Measurements from ENCODE around the gene FGFR1OP2.

FGFR1OP2 gene

DNA sequence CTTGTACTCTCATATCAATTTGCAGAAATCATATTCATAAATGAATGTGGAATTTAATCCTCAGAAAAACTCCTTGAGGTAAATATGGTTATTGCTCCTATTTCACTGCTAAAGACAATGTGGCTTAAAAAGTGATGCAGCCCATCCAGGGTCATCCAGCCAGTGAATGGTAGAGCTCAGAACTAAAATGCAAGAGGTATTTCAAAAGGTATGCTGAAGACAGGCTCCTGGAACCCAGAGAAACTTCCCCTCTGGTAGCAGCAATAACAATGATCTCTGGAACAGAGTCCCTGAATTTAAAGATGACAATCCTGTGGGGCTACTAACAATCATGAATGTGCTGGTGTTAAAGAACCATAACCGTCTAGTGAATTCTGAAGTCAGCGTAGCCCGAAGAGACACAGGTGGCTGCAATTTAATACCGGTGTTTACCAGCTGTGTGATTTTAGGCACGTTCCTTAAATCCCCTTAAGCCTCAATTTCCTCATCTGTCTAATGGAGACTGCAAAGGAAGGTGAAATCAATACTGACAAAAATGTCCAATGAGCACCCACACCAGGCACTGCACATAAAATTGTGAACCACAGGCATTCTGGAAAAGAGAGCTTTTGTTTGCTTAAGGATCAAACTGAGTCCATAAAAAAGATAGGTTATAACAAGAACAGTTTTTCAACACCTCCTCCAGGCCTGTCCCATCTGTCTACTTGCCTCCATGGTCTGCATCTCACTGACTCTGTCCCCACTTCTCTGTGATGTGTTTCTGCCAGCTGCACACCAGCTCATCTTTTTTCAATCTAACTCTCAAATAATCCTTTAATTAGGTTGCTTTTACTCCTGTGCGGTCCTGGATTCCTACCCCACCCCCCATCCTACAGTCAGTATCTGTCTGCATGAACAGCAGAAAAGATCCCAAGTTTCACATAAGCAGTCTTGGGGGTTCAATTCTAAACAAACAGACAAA, 65.4 kb downstream of the FGFR1OP2 start:
- no peak for DNase-seq (ENCODE audit: low read depth in 2 of 2)

DNA sequence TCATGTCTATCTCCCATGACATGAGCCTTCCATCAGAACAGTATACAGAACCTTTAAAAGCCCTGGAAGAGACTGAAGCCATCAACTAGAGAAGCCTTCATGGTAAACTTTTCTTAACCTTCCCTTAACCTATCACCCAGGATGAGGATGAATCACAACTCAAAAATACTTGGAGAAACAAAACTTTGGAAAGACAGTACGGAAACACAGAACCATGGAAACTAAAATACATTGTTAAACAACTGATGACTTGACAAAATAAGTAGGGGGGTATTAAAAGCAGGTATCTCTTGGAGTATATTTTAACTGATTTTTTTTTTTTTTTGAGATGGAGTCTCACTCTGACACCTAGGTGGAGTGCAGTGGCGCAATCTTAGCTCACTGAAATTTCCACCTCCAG, 67.2 kb downstream of the FGFR1OP2 start:
- no peak for DNase-seq (ENCODE audit: low read depth in 2 of 2)

- DNase-seq (ENCODE audit: low read depth in 2 of 2), result no peak
Measured at GRCh38 chr12:27006797-27007467, 68.7 kb downstream of the FGFR1OP2 start.

DNA sequence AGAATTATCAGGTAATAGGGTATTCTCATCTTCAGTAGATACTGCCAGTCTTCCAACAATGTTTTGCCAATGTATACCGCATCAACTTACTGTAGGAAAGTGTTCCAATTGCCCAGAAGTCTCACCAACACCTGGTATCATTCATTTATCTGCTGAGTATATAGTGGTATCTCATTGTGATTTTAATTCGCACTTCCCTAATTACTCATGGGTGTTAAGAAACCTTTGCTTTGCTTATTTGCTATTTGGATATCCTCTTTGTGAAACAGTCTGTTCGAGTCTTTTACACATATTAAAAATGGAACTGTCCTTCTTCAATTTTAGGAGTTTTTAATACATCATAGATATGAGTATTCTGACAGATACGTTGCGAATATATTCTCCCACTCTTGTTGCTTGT, 69.8 kb downstream of the FGFR1OP2 start:
- DNase-seq (ENCODE audit: low read depth in 2 of 2), result no peak

GRCh38 chr12:27009881-27010301, 71.6 kb downstream of the FGFR1OP2 start:
- no peak for DNase-seq (ENCODE audit: low read depth in 2 of 2)

DNA sequence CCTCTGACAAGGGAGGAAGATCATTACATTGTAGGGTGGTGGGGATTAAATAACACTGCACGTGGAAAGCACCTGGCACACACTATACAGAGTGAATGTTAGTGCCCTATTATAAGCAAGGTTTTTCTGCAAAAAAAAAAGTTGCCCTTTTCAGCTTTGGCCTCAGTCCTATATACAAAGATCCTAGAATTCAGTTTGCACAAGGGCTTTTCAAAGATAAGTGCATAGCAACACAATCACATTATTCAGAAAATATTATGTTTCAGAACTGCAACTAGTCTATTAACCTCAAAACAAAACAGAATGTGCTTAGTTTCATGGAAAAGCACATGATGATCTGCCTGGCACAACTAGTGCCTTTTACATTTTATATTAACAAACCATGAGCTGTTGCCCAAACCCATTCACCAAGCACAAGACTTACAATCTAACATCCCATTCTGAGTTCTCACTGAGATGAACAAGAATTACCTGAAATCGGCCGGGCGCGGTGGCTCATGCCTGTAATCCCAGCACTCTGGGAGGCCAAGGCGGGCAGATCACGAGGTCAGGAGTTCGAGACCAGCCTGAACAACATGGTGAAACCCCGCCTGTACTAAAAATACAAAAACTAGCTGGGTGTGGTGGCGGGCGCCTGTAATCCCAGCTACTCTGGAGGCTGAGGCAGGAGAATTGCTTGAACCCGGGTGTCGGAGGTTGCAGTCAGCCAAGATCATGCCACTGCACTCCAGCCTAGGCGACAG, 74.1 kb downstream of the FGFR1OP2 start:
- DNase-seq (ENCODE audit: low read depth in 2 of 2), result no peak

DNA sequence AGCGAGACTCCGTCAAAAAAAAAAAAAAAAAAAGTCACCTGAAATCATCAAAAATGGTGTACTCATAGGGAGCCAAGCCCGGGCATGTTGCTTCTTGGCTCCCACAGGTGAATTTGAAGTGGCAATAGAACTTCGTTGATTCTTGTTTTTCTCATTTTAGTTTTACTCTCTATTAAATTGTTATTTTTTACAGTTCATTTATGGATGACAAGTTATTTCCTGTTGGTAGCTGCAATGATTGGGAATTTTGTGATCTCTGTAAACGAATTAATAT, 74.6 kb downstream of the FGFR1OP2 start:
- no peak for DNase-seq (ENCODE audit: low read depth in 2 of 2)

GRCh38 chr12:27013611-27014084, 75.4 kb downstream of the FGFR1OP2 start:
- DNase-seq (ENCODE audit: low read depth in 2 of 2), result no peak

- peak; percentile 58 to 59 for DNase-seq (ENCODE audit: low read depth in 2 of 2)
Measured at GRCh38 chr12:27014085-27014858, 76.0 kb downstream of the FGFR1OP2 start, which contains the start of gene TM7SF3. TM7SF3 (minus strand) TSS chr12:27014384; CDS start chr12:27014168, 216 bp downstream.

DNA sequence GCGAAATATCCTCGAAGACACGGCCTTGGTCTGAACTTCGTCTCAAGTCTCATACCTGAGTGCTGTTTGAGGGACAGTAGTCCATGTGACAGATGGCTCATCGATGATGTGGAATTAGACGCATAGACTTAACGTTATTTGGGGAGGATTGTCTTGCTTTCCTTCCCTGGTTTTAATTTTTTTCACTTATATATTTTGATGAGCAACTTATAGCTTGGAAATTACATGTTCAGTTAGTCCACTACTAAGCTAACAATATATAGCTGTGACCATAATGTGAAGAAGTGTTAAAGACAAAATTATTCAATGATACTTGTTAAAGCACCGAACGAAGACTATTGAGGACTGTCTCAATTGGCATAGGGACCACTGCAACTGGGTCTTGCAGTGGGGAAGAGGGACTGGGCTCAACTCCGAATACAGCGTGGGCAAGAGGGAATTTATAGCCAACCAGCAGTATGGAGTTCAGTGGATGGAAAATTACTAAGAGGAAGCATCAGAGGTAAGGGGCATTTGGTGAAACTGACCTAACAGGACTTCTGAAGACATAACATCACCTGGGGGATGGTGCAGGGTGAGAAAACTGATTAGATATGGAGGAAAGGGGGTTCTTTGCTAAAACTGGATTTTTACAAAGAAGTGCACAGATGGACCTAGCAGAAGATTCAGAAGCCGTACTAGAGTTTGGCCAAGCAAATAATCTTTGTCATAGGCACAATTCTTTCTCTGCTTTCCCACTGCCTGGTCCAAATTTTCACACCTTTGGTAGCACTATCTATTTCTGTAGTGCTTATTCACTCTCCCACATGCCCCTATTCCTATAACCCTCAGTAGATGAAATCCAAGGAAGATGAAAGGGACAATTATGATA, 76.8 kb downstream of the FGFR1OP2 start:
- no peak for DNase-seq (ENCODE audit: low read depth in 2 of 2)

DNA sequence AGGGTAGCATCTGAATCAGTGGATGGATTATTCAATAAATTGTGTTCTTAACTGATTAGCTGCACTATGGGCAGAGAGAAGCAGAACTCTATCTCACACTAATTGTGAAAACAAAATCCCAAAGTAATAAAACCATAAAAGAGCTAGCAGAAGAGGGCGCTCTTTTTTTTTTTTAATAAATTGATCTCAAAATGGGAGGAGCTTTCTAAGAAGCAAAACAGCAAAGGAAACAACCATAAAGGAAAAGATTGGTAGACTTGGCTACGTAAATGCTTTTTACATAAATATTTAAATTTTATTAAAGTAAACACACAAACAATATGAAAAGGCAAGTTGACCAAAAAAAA, 77.4 kb downstream of the FGFR1OP2 start:
- no peak for DNase-seq (ENCODE audit: low read depth in 2 of 2)
